Smooth muscle cell (in vitro differentiated cells): ENCODE data around the gene CCDC70. TPM values are rescaled to one million over a fixed set of nuclear protein-coding genes. Genes with fewer than 3 reads are reported as not detected.

Experiments used
- DNase-seq: peaks from one replicate; lab custom pipeline; 2025; ENCODE audit not compliant: unreplicated experiment; lab: John Stamatoyannopoulos, UW
- H2AFZ ChIP-seq: fragments of 200-600 bp; sonication (generic); 2 replicates; pipeline ENCODE4 v1.6.0; 2016; ENCODE audit warnings: antibody characterized with exemption, low read depth, mild to moderate bottlenecking
- H3F3A ChIP-seq: fragments of 200-600 bp; sonication (generic); 2 replicates; pipeline ENCODE4 v1.6.0; 2017; ENCODE audit warnings: antibody characterized with exemption, low read depth
- H3K27ac ChIP-seq: fragments of 200-600 bp; sonication (generic); 2 replicates; pipeline ENCODE4 v1.5.1; 2016; ENCODE audit warnings: low read depth, mild to moderate bottlenecking
- H3K27me3 ChIP-seq: fragments of 200-600 bp; sonication (generic); 2 replicates; pipeline ENCODE4 v1.6.1; 2016; ENCODE audit warnings: low read depth, mild to moderate bottlenecking
- H3K36me3 ChIP-seq: fragments of 200-600 bp; sonication (generic); 2 replicates; pipeline ENCODE4 v1.5.1; 2016; ENCODE audit warnings: low read depth
- H3K4me1 ChIP-seq: fragments of 200-600 bp; sonication (generic); 2 replicates; pipeline ENCODE4 v1.5.1; 2016; ENCODE audit warnings: low read depth
- H3K4me2 ChIP-seq: fragments of 200-600 bp; sonication (generic); 2 replicates; pipeline ENCODE4 v1.6.0; 2016; ENCODE audit warnings: mild to moderate bottlenecking
- H3K4me3 ChIP-seq: fragments of 200-600 bp; sonication (generic); 2 replicates; pipeline ENCODE4 v1.5.1; 2016; ENCODE audit warnings: mild to moderate bottlenecking
- H3K79me2 ChIP-seq: fragments of 200-600 bp; sonication (generic); 2 replicates; pipeline ENCODE4 v1.6.0; 2016; ENCODE audit warnings: low read depth, mild to moderate bottlenecking
- H3K9ac ChIP-seq: fragments of 200-600 bp; sonication (generic); 2 replicates; pipeline ENCODE4 v1.6.0; 2016; ENCODE audit warnings: low read depth
- H3K9me3 ChIP-seq: fragments of 200-600 bp; sonication (generic); replicated peaks from 2 replicates; pipeline ENCODE4 v1.5.1; 2016; ENCODE audit warnings: low read depth
- H4K20me1 ChIP-seq: fragments of 200-600 bp; sonication (generic); 2 replicates; pipeline ENCODE4 v1.6.0; 2016; ENCODE audit warnings: low read depth
- CTCF ChIP-seq: fragments of 200-600 bp; sonication (generic); IDR thresholded peaks from 2 replicates; pipeline ENCODE4 v1.5.1; 2017; ENCODE audit warnings: borderline replicate concordance, mild to moderate bottlenecking, antibody characterized with exemption; ENCODE audit not compliant: insufficient read depth, poor library complexity, severe bottlenecking
- WGBS: methylation state at CpG from one replicate; pipeline ENCODE4 v1.1.7; 2016; ENCODE audit warnings: low lambda C conversion rate; 5-methylcytosine and 5-hydroxymethylcytosine counted together
- polyA plus RNA-seq: library from polyadenylated mRNA; unstranded; fragments of >200 nt; fragmentation: Nextera tagmentation; extraction: Ambion mirVana; gene quantifications from 2 replicates; pipeline ENCODE4 v1.2.1, GENCODE V29; 2016
- total RNA-seq: library from RNA; depleted of rRNA; stranded (reverse); fragments of >200 nt; gene quantifications from 2 replicates; pipeline ENCODE4 v1.2.3, GENCODE V29; 2014

The CCDC70 gene
- total and polyA plus RNA-seq, 2 experiments from 2014 or later, result not detected

DNA sequence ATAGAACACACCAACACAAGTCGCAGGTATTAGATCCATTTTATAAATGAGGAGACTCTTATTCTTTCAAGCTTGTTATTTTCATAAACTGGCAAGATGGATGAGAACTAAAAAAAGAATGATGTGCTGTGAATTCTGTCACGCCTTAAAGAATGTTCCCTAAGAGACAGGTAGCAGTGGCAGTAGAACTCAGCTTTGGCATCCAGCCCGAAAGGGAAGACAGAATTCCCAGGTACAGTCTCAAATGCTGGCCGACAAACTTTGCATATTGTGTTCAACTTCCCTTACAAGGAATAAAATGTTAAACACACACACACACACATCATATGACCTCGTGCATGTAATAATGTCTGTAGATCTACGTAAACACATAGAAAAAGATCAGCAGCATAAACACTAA, 20.0 kb upstream of the CCDC70 start:
- DNase-seq, result no peak
- whole genome bisulfite sequencing, result 96% methylated on average over 6 of the region's 6 CpGs
- no peaks in the 10 kb centered on the region for H3K9me3 ChIP-seq
- H3K9ac ChIP-seq, result no peak overlapping the region
- no peak for TF ChIP-seq CTCF
- H3K4me3 ChIP-seq, result no peak overlapping the region
- H3K27me3 ChIP-seq, result no peaks in the 10 kb centered on the region
- H3F3A ChIP-seq, result no peaks in the 10 kb centered on the region
- H4K20me1 ChIP-seq, result no peaks in the 10 kb centered on the region
- no peak overlapping the region for H3K4me2 ChIP-seq
- no peaks in the 10 kb centered on the region for H3K4me1 ChIP-seq
- H2AFZ ChIP-seq, result no peak overlapping the region
- no peak overlapping the region for H3K27ac ChIP-seq
- no peaks in the 10 kb centered on the region for H3K36me3 ChIP-seq
- no peaks in the 10 kb centered on the region for H3K79me2 ChIP-seq

DNA sequence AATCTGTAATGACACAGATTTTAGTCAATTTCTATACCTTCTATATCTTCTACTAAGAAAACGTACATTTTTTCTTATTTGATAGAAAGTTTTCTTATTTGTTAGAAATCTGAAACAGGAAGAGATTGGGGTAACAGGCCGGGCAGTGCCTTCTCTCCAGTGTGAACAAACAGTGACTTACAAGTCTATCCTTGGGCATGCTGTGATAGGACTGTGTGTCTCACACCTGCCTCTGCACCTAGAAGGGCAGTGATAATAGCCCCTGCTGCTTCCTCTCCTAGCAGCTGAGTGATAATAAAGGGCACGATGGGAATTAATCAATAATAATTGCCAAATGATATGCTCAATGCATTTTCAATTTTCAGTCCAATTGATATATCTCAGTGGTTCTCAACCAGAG, 18.2 kb upstream of the CCDC70 start:
- H3K4me2 ChIP-seq, result no peak overlapping the region
- no peaks in the 10 kb centered on the region for H3K4me1 ChIP-seq
- no peaks in the 10 kb centered on the region for H3K9me3 ChIP-seq
- no peaks in the 10 kb centered on the region for H3F3A ChIP-seq
- DNase-seq, result no peak
- no peaks in the 10 kb centered on the region for H3K79me2 ChIP-seq
- WGBS, result 68% methylated on average over 3 of the region's 3 CpGs
- H2AFZ ChIP-seq, result no peak overlapping the region
- no peak overlapping the region for H3K9ac ChIP-seq
- no peaks in the 10 kb centered on the region for H3K27me3 ChIP-seq
- H3K4me3 ChIP-seq, result no peak overlapping the region
- no peak overlapping the region for H3K27ac ChIP-seq
- no peak for TF ChIP-seq CTCF
- no peaks in the 10 kb centered on the region for H3K36me3 ChIP-seq
- H4K20me1 ChIP-seq, result no peaks in the 10 kb centered on the region

DNA sequence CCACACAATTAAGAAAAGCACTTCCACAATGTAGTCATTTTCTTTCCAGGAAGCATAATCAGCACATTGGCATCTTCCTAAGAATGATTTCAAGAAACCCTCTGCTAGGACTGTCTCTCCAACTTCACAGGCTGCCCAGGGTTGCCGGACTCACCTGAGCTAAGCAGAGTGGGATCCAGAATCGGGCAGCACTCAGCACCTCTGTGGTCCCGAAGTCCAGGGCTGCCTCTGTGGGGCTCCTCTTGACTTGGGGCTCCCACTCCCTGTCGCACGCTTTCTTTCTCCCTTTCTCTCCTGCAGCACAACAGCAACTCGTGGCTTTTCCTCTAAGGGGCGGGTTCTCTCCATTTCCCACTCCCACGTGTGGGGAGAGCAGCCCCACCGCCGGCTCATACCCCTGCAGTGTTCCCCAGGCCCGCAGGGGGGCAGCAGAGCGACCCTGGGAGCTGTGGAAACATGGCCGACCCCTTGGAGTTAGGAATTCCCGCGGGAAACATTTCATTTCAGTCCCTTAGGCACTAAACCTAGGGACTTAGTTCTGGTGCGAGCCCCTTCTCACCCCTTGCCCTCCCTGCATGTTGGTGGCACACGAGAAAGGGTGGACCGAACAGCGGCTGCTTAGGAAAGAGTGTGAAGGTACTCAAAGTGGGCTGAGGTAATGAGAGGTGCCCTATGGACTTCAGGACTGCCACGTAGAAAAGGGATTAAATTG, 16.8 kb upstream of the CCDC70 start, which contains the start of gene TMEM272:
TSS of gene TMEM272 (minus strand) at position 316 of the 712 bp plus-strand sequence. CDS start 6,647 bp downstream, outside the sequence.
- H3F3A ChIP-seq, result no peaks in the 10 kb centered on the region
- no peak within 1 kb of the TSS for H3K9ac ChIP-seq
- H3K27me3 ChIP-seq, result no peaks in the 10 kb centered on the region
- H3K4me2 ChIP-seq, result peak within 1 kb of the TSS; percentile 77
- peak; percentile 93 for TF ChIP-seq CTCF
- H3K4me1 ChIP-seq, result no peaks in the 10 kb centered on the region
- WGBS, result 40% methylated on average over 20 of the region's 20 CpGs
- peak; percentile 44 for DNase-seq
- H3K27ac ChIP-seq, result no peak within 1 kb of the TSS
- H3K79me2 ChIP-seq, result no peaks in the 10 kb centered on the region
- H4K20me1 ChIP-seq, result no peaks in the 10 kb centered on the region
- H3K9me3 ChIP-seq, result no peaks in the 10 kb centered on the region
- H3K4me3 ChIP-seq, result peak within 1 kb of the TSS; percentile 27
- H2AFZ ChIP-seq, result peak within 1 kb of the TSS; percentile 83
- no peaks in the 10 kb centered on the region for H3K36me3 ChIP-seq
